SK-N-MC (cell line): Measurements from ENCODE around the gene SV2C.

Experiments
- EZH2 ChIP-seq: fragments of 200-600 bp; sonication (generic); IDR thresholded peaks from one replicate; pipeline ENCODE4 v1.6.1; 2017; ENCODE audit warnings: antibody characterized with exemption
- POLR2AphosphoS5 ChIP-seq: IDR thresholded peaks from 2 replicates; pipeline ENCODE4 v1.6.1; 2012; ENCODE audit warnings: mild to moderate bottlenecking, low read depth, low read length, borderline replicate concordance

GRCh38 chr5:76305269-76305668 lies 222.1 kb downstream of the SV2C start:
- TF ChIP-seq POLR2AphosphoS5 (no peak), EZH2 (no peak)
